HG03103 (cell line): ENCODE results near the gene KDM4B.

Experiments used
- ATAC-seq: cut with Tn5 transposase; IDR thresholded peaks from one replicate; pipeline ENCODE4 v1.9.1; 2021; ENCODE audit warnings: low read depth; ENCODE audit not compliant: unreplicated experiment

KDM4B gene

GRCh38 chr19:5064896-5065295, 96.0 kb downstream of the KDM4B start:
- ATAC-seq, result no peak

DNA sequence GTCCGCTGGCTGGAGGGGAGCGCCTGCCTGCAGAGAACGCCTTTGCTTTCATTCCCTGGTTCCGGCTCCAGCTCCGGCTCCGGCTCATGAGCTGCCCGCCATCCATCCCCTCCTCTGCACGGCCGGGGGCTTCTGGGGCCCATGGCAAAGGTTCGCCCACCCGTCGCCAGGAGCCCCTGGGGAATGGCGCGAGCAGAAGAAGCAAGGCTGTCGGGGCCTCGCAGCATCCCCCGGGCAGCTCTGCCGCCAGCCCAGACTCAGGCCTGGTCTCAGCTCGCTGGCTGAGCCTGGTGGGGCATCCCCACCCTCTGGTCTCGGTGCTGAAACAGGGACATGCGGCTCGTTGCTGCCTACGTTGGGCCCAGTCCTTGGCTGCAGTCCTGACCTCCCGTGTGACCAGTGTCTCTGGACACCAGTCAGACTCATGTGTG, 96.8 kb downstream of the KDM4B start:
- no peak for ATAC-seq

DNA sequence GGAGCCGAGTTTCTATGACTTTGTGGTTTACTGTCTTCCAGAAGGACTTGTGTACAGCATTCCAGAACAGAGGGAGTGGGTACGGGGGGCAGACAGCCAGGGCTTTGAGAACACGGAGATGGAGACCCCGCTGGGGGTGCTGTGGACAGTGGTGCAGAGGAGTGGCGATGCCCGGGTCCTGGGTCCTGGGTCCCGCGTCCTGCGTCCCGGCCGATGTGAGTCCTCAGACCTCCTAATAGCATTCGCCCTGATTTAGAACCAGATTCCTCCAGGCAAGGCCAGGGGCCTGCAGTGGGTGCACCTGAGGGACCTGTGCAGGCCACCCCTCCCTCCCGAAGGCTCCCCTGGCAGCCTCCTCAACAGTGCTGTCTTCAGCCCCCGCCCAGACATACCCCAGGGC, 97.9 kb downstream of the KDM4B start:
- no peak for ATAC-seq

DNA sequence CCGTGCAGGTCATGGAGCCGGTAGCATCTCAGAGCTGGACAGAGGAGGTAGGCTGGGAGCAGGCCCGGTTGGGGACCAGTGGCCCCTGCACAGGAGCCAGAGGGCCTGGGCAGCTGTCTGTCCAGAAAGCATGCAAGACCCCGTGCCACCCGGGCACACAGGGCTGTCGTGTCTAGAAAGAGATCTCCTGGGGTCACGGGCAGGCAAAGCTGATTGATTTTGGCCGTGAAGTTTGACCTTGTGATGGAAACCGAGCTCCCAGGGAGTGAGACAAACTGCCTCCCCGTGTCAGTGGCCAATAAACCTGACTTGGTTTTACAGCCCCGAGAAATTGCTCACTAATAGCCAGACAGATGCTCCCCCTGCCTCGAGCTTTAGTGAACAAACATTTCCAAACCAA, 98.8 kb downstream of the KDM4B start:
- no peak for ATAC-seq

DNA sequence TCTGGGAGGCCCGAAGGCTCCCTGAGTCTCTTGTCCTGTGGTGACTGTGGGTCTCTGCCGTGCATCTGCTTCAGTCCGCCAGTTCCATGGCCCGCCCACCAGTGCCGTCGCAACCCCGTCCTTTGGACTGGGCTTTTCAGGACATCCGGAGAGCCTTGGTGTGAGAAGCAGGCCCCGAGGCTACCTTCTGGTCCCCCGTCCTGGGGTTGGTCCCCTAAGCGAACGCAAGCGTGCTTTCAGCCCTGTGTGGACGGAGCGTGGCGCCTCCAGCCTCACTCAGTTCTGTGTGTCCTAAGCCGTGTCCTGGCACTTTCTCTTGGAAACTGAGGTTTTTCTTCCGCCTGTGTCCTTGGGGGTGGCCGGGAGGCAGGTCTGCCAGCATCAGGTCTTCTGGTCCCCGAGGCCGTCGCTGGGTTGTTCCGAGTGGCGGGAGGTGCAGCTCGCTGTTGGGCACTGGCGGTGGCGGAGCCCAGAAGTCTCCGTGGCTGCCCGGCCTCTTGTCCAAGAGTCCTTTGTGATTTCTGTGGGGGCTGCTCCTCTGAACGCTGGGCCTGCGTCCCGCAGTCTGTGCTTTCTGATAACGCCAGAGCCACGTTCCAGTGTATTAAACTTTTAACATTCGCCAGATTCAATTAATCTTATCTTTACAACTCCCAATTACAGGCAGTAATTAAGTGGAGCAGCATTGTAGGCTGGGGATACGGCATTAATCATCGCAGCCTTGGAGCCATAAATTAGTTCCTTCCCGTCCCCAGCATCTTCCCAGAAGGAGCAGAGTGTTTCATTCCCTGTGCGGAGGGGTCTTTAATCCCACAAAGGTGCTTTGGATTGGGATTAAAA, 99.5 kb downstream of the KDM4B start:
- no peak for ATAC-seq

DNA sequence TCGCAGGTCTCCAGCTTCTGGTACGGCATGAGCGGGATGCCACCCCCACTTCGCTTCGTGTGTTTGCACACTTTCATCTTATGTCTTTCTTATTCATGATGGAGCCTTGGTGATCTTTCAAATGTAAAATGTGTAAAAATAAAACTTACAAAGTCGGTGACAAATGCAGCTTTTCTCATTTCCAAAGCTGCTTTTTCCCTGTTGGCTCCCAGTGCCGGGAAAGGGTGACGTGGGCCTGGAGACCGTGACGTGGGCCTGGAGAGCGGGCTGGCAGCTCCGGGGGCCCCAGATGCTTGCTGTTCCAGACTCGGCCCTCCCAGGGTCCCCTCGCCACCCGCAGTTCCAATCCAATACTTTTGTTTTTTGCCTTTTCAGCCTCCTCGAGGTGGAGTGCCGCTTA, 101.4 kb downstream of the KDM4B start:
- ATAC-seq, result no peak

- ATAC-seq, result no peak
Measured at GRCh38 chr19:5070930-5071329, 102.0 kb downstream of the KDM4B start.

- ATAC-seq, result no peak
Measured at GRCh38 chr19:5071579-5071978, 102.7 kb downstream of the KDM4B start.

DNA sequence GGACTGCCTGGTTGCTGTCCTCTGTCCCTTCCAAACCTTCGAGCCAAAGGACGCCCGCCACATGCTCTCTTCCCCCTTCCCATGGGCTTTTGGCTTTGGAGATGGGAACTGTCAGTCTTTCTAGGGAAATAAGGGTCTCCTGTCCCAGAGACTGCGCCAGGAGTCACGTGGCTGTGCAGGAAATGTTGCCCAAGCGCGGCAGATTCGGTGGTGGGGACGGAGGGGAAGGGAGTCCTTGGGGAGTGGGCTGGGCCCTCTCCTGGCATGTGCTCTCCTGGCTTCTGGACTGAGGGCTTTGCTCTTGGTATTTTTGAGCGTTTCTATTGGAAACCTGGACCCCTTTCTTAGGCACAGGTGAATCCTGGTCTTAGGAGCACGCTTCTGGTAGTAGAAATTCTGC, 103.2 kb downstream of the KDM4B start:
- no peak for ATAC-seq

DNA sequence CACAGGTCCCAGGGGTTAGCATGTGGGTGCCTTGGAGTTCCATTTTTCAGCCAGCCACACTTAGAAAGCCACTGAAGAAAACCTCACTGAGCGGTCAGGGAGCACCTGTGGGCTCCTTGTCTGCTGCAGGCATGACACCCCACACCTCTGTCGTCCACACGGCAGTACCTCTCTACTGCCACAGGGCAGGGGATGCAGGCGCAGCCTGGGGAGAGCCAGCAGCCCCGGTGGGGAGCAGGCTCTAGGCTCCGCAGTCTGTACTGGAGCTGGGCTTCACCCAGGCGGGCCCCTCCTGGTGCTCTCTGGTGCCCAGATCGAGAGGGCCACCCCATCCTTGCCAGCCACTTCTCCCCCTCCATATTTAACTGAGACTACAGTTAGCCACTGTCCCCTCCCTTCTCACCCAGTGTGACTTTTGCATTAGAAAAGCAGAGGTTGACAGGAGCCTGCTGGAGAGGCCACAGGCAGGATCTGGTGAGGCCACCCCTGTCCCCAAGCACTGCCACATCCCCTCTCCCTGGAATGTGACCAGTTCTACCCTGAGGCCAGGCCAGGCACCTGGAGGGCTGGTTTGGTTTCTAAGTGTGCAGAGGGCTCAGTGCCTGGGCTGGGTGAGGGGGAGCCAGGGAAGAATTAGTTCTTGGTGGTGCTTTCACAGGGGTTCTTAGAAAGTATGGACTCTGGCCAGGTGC, 104.4 kb downstream of the KDM4B start:
- no peak for ATAC-seq

DNA sequence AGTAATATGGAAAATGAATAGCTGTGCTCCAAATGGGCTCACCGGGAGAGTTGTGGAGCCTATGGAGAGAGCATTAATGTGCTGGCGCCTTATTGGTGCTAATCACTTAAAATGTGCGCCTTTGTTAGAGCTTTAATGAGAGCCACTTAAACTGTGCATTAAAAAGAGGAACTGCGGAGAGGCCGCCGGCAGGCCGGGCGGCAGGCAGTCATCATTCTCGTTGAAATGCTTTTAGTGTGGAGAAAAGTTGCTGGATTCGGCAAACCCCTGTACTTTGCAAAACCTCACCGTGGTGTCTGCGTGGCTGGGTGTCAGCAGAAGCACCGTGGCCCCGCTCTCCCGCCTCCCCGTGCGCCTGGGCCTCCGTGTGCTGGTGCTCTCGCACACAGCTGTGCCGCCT, 105.5 kb downstream of the KDM4B start:
- no peak for ATAC-seq

- no peak for ATAC-seq
Measured at GRCh38 chr19:5074830-5075394, 106.0 kb downstream of the KDM4B start.

GRCh38 chr19:5075597-5075996, 106.7 kb downstream of the KDM4B start:
- ATAC-seq, result no peak

DNA sequence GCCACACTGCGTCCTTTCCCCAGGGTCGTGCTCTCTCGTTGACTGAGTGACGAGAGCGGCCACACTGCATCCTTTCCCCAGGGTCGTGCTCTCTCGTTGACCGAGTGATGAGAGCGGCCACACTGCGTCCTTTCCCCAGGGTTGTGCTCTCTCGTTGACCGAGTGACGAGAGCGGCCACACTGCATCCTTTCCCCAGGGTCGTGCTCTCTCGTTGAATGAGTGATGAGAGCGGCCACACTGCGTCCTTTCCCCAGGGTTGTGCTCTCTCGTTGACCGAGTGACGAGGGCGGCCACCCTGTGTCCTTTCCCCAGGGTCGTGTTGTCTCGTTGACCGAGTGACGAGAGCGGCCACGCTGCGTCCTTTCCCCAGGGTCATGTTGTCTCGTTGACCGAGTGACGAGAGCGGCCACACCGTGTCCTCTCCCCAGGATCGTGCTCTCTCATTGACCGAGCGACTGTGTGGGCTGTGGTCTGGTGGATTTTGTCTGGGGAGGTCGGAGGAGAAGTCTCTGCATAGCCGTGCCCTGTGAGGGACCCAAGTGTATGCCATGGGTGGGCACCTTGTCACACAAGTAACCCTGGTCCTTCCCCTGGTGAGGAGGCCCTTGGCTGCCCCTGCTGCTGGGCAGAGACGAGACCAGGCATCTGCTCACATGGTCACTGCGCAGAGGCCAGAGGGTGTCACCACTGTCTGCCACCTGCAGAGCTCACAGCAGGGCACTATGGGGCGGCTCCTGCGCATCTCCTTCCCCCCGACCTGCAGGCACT, 107.7 kb downstream of the KDM4B start:
- ATAC-seq, result no peak

DNA sequence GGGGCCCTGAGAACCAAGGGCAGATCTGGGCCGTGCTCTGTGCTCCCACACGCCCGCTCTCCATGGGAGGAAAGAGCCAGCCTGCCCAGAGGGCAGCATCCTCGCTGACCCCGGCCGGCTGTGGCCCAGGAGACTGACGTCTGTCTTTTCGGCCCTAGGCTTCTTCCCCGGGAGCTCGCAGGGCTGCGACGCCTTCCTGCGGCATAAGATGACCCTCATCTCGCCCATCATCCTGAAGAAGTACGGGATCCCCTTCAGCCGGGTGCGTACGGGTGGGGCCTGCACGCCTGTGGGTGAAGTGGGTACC, 108.2 kb downstream of the KDM4B start:
- no peak for ATAC-seq

DNA sequence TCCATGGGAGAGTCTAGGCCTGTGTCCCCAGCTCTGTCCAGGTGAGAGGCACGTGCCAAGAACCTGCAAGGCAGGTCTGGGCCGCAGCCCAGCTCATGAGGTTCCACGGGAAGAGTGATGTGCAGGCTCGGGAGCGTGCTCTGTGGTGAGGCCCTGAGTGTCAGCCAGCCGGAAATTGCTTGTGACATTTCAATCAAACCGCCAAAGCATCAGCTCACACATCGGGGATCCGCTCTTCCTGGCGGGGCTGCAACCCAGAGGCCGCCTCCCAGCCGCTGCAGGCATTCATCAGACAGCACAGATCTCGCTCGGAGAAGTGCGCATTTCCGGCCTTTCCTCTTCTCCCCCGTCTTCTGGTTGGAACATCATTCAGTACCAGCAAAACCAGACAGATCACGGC, 109.3 kb downstream of the KDM4B start:
- no peak for ATAC-seq

DNA sequence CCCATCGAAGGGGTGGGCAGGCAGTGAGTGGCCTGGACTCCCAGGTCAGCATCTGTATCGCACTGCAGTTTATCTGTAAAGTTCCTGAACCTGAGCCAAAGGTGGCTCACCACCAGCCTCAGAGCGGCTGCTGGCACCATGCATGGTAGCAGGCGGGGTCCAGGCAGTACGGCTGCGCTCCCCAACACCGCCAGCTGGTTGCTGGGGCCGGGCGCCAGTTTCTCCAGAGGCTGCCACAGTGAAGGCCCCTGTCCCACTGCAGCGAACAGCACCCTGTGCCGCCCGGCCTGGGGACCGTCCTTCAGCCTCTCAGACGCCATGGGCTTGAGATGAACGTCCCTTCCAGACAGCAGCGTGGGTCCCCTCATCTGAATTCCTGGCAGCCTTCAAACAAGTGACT, 109.8 kb downstream of the KDM4B start:
- no peak for ATAC-seq

DNA sequence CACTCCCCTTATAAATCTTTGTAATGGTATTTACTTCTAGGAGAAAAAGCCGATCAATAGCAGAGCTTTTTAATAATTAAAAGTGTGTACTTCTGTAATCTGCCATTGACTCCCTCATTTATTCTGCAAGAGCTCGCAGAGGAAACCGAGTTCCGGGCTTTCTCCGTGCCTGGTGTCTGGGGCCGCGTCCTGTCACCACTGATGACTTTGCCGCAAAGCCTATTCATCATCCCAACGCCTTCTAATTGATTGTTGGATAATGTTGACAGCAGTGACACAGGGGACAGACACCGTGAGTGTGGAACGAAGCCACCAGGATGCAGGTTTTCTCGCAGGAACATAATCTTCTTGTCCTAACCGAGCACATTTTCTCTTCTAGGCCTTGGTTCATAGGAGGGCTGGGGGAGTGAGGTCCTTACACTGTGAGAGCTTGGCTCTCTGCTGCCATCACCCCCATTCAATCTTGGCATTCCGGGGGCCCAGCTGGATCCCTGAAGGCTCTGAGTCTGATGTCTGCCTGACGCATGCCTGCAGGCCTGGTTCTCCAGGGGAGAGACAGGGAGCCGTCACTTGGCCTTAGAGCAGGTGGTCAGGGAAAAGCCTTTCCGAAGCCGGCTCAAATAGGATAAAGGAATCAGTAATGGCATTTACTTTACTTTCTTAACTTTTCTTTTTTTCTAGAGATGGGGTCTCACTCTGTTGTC, 110.3 kb downstream of the KDM4B start:
- ATAC-seq, result no peak

- ATAC-seq, result no peak
Measured at GRCh38 chr19:5080030-5080654, 111.2 kb downstream of the KDM4B start.

GRCh38 chr19:5080809-5081208, 111.9 kb downstream of the KDM4B start:
- ATAC-seq, result no peak
